Measurements from ENCODE around the gene ABCB8. TPM values are rescaled to one million over a fixed set of nuclear protein-coding genes. Genes with fewer than 3 reads are reported as not detected.
A peak's percentile ranks its signal among the peaks of the same experiment; 100 is the strongest.
"Not testable (repeated sequence)": the region's sequence is repeated elsewhere in the genome, so short reads cannot be mapped to it uniquely, and the experiment has no call there.

Gene ABCB8
- total and polyA plus RNA-seq, 9 of the 15 experiments (the other 6 are each of a cell fraction or from before 2014, with no cell fraction given): 7.6 to 106 (median 36.3) TPM

DNA sequence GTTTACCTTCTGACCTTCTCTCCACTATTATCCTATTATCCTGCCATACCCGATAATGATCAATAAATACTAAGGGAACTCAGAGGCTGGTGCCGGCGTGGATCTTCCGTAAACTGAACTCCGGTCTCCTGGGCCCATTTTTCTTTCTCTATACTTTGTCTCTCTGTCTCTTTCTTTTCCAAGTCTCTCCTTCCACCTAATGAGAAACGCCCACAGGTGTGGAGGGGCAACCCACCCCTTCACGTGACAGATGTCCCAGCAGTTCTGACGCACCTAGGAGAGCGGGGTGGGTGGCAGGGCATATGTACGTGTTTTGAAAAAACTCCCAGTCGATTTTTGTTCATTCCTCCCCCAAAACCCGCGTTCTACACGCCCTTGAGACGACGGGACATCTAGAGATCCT lies 521 bp upstream of the ABCB8 start (continued):
- TF ChIP-seq ZNF318 (IDR thresholded peaks at IDR 0.05; ENCODE audit: borderline replicate concordance in 1 of 2, low read depth in 1 of 2) (peak in 1 of 2 experiments; percentile 40; a peak in 1 of 4 replicates), CAMTA2 (CRISPR knock-in tag; conservative IDR thresholded peaks at IDR 0.05) (0 out of 2 replicates have a peak, but pooled peaks have one; percentile 39), BRD9 (IDR thresholded peaks at IDR 0.05; ENCODE audit: low read depth, partially characterized antibody) (peak; percentile 16), ETV6 (IDR thresholded peaks at IDR 0.05; ENCODE audit: borderline replicate concordance in 1 of 2, low read depth in 2 of 2, low read length in 1 of 2) (0 out of 4 replicates have a peak, but pooled peaks of 1 of the 2 experiments have one; percentile 17), CBFA2T2 (conservative IDR thresholded peaks at IDR 0.05) (peak; percentile 10; the same call in 1 of the 2 replicates), CHD4 (IDR thresholded peaks at IDR 0.05; ENCODE audit: insufficient read depth, insufficient replicate concordance, low read depth, low read length, poor library complexity, severe bottlenecking) (peak; percentile 67), ZNF24 (IDR thresholded peaks at IDR 0.05) (0 out of 2 replicates have a peak, but pooled peaks have one; percentile 6)
- TF ChIP-seq ETV6 (CRISPR knock-in tag; IDR thresholded peaks at IDR 0.05; ENCODE audit: borderline replicate concordance): not testable (repeated sequence)
- TF ChIP-seq, protein P1, sequence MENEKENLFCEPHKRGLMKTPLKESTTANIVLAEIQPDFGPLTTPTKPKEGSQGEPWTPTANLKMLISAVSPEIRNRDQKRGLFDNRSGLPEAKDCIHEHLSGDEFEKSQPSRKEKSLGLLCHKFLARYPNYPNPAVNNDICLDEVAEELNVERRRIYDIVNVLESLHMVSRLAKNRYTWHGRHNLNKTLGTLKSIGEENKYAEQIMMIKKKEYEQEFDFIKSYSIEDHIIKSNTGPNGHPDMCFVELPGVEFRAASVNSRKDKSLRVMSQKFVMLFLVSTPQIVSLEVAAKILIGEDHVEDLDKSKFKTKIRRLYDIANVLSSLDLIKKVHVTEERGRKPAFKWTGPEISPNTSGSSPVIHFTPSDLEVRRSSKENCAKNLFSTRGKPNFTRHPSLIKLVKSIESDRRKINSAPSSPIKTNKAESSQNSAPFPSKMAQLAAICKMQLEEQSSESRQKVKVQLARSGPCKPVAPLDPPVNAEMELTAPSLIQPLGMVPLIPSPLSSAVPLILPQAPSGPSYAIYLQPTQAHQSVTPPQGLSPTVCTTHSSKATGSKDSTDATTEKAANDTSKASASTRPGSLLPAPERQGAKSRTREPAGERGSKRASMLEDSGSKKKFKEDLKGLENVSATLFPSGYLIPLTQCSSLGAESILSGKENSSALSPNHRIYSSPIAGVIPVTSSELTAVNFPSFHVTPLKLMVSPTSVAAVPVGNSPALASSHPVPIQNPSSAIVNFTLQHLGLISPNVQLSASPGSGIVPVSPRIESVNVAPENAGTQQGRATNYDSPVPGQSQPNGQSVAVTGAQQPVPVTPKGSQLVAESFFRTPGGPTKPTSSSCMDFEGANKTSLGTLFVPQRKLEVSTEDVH (IDR thresholded peaks at IDR 0.05; ENCODE audit: low read depth, partially characterized antibody): peak; percentile 9

Data from K562 (cell line).